Measurements from ENCODE around the gene GRIN3A.
"Not testable (repeated sequence)": the region's sequence is repeated elsewhere in the genome, so short reads cannot be mapped to it uniquely, and the experiment has no call there.

GRIN3A gene

GRCh38 chr9:101628173-101628572 lies 110.3 kb downstream of the GRIN3A start:
- no peak for DNase-seq

DNA sequence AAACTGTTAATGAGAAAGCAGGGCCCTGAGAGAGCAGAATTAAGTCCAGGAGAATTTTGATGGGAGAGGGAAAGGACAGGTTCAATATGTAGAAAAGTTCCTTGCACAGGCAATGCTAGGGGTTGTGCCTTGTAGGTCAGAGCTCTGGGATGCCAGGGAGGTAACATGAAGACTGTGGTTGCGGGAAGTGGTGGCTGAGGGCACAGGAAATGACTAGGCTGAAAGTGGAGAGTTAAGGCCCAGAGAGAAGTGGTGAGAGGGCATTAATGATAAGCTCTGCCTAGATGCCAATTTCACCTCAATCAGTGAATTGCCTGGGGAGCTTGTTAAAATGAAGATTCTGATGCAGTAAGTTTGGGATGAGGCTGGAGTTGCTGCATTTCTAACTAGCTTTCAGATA lies 112.2 kb downstream of the GRIN3A start:
- DNase-seq, result no peak

DNA sequence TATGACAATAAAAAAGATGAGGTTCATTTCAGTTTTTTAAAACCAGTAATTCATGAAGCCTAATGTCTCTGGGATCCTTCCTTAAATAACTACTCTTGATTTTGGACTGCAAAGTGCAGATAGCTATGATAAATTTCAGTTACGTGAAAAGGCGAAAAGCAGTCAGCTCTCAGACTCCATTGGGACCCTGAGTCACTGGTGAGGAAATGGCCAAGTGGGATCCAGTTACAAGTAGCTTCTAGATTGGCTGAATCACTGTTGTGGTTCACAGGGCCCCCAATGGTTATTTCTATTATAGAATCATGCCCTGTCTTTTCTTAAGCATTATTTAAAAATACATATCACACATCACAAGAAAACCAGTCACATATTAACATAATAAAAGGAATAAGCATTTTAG lies 112.6 kb downstream of the GRIN3A start:
- DNase-seq, result no peak

DNA sequence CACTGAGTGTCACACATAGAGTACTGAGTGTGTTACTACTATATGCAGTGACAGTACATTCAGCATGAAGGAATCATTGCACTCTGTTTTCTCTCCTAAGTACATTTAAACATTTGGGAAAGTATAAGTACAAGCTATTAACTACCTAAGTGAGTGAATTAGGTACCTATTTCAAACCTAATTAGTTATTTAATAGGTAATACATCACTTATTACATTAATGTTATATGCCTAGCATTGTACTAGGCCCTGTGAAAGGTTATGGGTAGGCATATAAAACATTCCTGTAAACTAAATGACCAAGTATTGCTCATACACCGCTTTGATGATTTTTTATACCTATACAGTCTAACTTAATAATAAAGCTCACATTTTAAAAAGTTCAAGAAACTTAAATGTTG lies 118.0 kb downstream of the GRIN3A start:
- no peak for DNase-seq

DNA sequence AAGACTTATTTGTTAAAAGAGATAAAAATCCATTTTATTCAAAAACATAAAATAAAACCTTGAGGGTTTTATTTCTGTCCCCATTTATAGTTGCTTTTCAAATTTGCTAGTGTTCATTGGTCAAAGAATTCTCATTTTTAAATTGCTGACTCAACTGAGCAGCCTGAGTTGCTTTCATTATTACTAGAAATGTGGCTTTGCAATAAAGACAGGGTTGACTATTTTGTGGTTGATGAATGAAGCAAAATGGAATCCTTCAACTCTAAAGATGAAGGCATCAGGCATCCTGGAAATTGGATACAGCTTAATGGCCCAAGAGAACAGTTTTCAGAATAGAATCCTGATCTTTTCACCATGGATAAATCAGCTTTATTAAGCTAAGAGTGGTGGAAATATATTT lies 119.7 kb downstream of the GRIN3A start:
- DNase-seq, result no peak

DNA sequence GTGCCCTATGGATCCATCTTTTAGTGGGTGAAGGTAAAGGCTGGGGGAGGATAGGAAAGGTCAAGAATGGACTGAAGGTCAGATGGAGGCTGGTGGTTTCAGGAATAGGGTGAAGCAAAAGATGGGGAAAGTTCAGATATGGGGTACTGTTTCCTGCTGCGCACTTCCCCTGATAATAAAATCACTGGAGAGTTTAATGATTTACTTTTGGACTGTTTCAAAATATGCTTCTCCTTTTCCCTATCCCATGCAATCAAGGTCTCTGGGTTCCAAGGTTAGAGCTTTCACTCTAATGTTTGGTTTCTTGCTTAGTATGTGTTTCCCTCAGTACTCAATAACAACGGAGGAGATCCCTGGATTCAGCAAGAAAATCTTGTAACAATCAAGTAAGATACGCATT lies 132.9 kb downstream of the GRIN3A start:
- DNase-seq, result no peak

- DNase-seq, result no peak
These were observed 134.2 kb downstream of the GRIN3A start for GRCh38 chr9:101604296-101604695.

DNA sequence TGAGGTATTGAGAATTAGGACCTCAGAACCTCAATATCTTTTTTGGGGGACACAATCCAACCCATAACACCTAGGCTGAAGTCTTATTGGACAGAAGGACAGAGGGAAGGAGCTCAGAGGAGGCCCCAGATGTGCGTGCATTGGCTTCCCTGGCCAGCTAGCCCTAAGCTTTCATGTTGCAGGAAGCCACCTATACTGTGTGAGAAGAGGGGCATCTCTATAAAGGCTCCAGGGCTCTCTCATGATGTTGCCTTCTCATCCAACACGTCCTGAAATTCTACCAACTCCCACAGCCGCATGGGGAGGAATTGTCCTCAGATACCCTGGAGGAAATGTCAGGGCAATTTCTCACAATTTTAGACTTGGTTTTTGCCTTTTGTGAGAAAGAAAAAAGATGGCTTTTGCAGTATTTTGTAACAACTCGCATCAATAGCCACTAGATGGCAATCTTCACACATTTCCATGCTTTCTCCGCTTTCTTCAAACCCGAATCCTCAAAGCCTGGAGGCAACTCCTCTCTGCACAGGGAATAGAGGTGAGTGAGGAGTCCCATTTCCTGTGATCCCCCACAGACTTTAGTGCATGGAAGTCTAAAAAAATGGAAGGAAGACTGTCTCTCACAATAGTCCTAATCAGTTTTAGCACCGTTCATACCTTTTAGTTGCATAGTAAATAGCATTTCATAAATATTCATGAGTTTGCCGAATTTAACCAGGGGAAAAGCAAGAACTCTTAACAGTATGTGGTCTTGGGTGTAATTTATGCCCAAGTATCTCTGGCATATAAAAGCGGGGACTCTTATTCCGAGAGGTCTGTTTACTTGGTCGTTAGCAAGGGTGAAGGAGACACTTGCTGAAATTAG lies 136.3 kb downstream of the GRIN3A start:
- DNase-seq, result no peak

DNA sequence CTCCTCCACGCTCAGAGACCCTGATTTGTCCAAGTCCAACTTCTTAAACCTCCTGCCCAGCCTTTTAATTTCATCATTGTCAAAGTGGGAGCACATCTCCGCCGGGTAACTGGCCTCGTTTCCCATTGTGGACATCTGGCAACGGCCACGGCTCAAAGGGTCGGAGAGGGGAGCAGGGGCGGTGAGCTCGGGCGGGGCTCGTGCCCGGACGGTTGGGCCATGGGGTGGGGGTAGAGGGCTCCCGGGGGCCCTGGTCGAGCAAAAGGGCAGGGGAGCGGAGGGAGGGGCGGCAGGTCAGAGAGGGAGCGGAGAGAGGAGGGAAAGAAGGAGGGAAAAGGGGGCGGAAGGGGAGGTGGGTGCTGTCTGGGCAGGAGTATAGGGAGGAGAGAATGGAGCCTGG lies 143.7 kb downstream of the GRIN3A start, which contains the start of gene PPP3R2:
Gene PPP3R2, minus strand, starts transcription at position 174 of the 400 bp plus-strand sequence. Its CDS starts 48 bp downstream, at position 126.
- DNase-seq, result no peak

- DNase-seq, result no peak
These were observed 145.1 kb downstream of the GRIN3A start for GRCh38 chr9:101593345-101593744.

DNA sequence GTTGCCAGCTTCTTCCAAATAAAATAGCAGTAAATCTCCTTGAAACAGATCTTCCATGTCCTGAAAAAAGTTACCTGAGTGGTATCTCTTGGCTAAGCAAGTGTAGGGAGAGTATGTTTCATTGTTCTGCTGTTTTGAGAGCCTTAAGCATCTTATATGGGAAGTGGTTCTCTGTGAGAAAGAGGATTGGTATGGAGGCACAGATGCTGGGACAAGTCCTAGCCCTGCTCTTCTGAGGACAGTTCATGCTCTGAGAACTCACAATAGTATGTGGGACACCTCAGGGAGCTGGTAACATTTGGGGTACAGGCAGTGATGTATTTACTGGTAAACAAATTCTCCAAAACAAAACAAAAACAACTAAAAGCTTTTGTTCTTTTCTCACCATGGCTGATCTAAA lies 145.7 kb downstream of the GRIN3A start:
- no peak for DNase-seq

DNA sequence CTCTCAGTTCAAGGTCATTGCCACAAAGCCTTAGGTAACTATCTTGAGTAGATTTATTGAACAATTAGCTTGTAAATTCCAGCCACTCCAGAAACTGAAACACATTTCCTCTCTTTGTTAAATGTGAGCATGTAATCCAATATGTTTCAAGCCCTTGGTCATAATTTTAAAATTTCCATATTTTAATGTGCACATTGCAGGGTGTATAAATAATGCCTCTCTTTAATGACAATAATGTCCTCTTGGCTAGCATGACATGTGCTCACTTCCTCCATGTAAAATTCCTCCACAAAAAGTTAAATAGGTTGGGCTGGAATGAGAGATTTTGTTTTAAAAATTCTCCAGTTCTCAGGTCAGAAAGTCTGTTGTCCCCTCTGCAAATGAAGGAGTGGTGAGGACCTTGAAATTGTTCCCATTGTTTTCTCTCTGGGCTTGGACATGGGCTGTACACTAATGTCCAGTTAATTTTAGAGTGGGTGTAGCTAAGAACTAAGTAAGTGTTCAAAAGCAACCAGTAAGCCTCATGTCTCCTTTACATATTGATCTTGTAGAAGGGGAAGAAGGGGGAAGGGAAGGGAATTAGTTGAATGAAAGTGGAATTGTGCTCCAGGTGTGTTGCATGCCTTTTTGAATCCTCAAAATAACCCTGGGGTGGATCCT lies 146.5 kb downstream of the GRIN3A start:
- DNase-seq, result no peak

DNA sequence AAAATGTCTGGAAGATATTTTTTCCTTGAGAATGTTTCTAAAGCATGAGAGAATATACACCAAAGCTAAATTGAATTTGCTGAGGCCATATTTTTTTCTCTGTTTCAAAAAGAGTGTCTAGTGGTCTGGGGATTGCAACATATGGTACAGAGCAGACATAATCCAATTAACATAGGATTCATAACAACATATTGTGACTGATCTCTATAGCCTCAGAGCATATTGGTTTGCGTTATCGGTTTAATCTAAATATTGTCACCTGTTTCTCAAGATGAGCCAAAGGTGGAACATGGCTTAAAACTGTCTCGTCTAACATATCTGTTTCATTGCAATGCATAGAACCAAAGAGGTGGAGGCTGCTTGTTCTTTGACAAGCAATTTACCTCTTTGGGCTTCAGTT lies 147.5 kb downstream of the GRIN3A start:
- DNase-seq, result no peak

DNA sequence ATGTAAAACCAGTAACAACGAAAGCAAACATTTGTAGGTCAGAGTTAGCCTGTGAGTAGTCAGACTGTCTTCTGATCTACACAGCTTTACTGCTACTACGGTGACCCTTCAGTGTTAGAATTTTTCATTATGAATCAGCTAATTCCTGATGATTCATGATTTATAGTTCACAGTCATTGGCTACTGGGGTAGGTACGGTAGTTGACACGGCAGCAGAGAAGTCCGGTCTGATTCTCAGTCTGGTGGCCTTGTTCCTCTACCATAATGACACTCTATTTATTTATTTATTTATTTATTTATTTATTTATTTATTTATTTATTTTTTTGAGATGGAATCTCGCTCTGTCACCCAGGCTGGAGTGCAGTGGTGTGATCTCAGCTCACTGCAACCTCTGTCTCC lies 148.4 kb downstream of the GRIN3A start:
- not testable (repeated sequence) for DNase-seq

DNA sequence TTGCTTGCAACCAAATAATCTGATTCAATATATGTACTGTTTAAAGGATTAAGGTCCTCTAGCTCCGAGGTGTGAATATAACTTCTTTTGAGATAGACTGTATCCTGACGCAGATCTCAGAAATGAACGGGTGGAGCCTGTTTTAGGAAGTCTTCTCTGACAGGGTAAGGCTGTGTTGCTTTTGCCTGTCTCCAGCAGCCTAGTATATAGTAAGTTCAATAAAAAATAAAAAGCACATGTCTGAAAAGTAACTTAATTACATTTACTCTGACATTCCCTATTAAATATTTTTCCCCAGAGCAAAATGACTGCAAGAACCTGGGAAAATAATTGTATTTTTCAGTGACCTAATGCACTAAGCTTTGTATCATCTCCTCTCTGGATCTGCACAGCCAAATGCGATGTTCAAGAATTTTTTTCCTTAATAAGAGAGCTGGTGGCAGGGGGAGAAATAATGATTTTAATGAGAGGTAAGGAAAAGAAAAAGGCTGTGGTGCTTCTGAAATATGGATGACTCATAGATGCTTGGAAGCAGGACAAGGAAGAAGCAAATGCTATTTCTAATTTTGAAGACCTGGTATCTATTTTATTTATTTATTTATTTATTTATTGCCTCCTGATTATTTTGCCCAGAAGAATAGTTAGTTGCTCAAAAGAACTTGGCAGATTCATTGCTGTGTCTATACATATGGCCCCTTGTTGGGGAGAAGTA lies 151.0 kb downstream of the GRIN3A start:
- DNase-seq, result no peak

DNA sequence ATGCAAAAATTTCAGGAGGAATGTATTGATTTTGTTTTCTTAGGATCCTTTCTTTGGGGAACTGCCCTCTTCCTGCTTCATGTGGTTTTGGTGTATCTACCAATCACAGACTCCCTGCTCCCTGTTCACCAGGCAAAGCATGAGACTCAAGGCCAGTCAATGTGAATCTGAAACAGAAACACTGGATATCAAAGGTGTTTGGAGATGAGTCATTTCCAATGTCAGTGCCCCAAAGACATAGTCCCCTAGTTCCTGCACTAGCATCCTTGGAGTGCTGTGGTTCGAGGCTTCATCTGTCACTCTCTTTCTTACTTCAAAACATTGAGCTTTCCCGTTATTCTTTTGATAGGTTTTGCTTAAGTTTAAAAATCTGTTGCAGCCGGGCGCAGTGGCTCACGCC lies 151.8 kb downstream of the GRIN3A start:
- no peak for DNase-seq

DNA sequence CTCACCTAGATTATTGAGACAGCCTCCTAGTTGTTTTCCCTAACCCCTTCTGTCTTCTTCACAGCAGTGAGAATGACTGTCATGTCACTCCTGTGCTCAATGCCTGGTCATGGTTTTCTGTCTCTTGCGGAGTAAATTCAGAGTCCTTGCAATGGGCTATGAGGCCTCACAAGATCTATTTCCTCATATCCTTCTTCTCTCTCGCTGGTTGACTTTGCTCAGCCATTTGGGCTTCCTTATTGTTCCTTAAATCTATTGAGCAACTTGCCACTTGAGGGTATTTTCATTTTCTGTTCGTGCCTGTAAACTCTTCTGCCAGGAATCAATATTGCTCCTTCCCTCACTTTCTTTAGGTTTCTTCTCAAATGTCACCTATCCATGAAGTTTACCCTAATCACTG lies 152.7 kb downstream of the GRIN3A start:
- DNase-seq, result no peak

DNA sequence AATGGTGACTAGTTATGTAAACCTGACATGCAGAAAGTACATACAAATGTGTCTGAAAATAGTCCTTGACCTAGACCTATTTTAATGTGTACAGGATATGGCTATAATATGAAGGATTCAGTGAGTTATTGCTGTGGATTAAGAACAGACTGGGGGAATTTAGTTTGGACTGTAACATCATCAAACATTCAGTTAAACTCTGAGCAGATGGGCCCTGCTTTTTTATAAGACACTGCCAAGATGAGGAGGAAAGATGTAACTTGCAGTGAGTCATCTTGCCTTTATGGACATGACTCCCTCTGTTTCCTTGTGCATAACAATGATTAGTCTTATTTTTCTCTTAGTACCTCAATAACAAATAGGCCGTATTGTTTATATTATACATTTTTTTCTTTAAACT lies 155.9 kb downstream of the GRIN3A start:
- no peak for DNase-seq

DNA sequence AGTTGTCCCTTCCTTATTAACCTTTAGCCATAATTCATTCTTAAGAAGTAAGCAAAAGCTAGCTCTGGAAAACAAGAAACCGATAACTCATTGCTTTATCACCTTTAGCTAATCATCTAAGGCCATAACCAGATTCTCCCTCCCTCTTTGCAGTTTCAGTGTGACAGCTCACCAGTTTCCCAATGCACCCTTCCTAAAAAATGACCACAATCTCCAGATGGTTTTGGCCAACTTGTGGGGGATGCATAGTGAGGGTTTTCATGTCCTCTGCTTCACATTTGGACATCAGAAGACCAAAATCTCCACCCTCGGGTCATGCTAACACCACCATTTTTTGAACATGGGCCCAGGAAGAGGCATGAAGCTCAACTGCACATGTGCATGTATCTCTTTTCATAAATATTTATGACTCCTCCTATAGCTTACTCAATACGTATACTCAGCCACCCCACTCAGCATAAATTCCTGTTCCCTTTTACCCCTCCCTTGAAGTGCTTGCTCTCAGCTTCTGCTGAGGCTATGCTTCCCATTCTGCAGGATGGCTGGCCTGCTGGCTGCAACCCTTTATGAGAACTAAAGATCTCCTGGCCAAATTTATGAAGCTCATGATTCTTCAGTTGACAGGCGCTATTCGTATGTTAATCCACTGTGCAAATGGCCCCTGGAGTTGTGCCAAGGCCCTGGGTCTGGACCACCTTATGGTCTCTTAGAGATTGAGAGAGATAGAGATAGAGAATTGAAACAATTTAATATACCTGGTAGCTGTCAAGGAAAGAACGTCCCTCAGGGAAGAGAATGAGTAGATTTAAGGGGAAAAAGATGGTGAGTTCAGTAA lies 158.5 kb downstream of the GRIN3A start:
- no peak for DNase-seq

DNA sequence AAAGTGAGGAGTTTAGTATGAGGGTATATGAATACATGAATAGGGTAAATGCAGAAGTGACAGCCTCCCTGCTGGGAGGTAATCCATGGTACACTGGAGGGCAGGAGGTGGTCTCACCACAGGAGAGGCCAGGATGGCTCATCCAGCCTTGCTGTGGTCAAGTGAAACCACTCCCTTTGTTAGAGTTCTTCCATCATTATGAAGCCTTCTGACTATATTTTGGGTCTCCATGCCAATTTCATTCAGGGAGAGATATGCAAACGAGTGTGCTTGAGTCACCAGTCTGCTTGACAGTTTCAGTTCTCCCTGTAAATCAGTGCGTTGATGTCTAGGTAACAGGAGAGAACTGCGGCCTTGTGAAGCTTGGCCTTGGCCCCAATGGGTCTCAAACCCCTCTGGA lies 160.1 kb downstream of the GRIN3A start:
- no peak for DNase-seq

DNA sequence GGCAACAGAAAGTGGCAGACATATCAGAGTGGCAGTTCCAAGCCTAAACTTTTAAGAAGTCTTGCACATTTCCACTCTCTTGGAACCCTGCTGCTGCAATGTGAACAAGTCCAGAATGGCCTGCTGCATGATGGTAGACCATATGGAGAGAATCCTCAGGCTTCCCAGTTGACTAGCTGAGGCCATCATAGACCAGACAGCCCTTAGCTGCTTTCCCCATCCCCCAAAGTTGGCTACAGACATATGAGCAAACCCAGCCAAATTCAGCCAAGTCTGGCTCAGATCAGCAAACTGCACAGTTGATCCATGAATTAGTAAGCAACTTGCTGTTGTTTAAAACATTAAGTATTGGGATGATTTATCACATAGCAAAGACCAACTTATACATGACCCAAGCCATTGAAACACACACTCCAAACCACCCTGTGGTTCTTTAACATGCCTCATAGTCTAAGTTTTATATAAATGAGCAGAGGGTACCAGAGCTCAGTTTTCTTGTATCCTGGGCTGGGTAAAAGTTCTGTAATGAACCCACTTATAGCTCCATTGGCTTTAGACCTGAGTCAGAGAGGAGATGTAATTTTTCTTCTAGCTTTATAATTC lies 163.6 kb downstream of the GRIN3A start:
- no peak for DNase-seq

GRCh38 chr9:101572316-101572715 lies 166.1 kb downstream of the GRIN3A start:
- DNase-seq, result no peak

Measured in activated CD4-positive, alpha-beta T cell treated with anti-CD3 and anti-CD28 coated beads, Interleukin-2, amount 50 U/mL, for 4 hours (primary cell).